ENCODE results near the gene GLB1L3. TPM values are rescaled to one million over a fixed set of nuclear protein-coding genes. Genes with fewer than 3 reads are reported as not detected.
"Not testable (repeated sequence)": the region's sequence is repeated elsewhere in the genome, so short reads cannot be mapped to it uniquely, and the experiment has no call there.

The GLB1L3 gene
- total RNA-seq, 2 donors from 2014 or later, result 7.3 to 19.3 TPM

GRCh38 chr11:134284349-134284748 lies 8.2 kb downstream of the GLB1L3 start:
- peaks cover 0 to 10% of the 10 kb centered on the region in 2 donors for H3K36me3 Mint-ChIP-seq
- H3K9me3 Mint-ChIP-seq; DNase-seq (ENCODE audit: low spot score in 2 of 2); ATAC-seq: not testable (repeated sequence)
- H3K27ac Mint-ChIP-seq, result peak overlapping the region in 1 of 2 donors; percentile 14

DNA sequence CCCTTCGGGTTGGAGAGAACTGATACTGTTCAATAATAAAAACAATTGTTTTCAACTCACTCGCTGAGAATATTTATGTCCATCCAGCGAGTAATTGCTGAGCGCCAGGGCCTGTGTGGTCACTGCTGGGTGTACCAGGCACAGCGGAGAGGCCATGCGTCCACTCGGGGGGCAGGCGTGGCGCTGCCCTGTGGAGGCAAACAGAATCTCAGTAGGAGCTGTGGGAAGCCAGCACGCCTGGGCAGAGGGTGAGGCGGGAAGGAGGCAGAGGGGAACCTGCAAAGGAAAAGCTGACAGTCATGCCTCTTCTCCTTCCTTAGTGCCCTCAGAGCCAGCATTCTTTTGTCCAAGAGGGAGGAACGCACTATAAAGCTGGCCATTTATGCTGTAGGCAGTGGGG lies 11.4 kb downstream of the GLB1L3 start:
- no peak overlapping the region for H3K27ac Mint-ChIP-seq
- H3K36me3 Mint-ChIP-seq, result peaks cover 0 to 10% of the 10 kb centered on the region in 2 donors
- no peaks in the 10 kb centered on the region for H3K9me3 Mint-ChIP-seq
- ATAC-seq (no peak), DNase-seq (ENCODE audit: low spot score in 2 of 2) (no peak)

DNA sequence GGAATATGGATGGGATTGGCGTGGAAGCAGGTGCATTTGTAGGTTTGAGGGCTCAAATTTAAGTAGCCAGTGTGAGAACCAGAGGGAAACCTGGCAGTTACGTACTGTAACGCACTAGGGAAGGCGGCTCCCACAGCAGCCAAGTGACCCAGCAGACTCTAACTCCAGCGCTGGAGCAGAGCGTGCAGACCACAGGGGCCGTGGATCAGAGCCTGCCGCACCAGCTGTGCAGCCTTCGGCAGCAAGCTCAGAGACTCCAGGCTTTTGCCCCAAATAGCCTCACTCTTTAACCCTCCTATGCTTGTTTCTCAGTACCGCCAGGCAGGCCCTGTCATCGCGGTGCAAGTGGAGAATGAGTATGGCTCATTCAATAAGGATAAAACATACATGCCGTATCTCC lies 12.3 kb downstream of the GLB1L3 start:
- H3K27ac Mint-ChIP-seq, result no peak overlapping the region
- ATAC-seq (no peak), DNase-seq (ENCODE audit: low spot score in 2 of 2) (no peak)
- no peaks in the 10 kb centered on the region for H3K9me3 Mint-ChIP-seq
- H3K36me3 Mint-ChIP-seq, result peaks cover 0 to 10% of the 10 kb centered on the region in 2 donors

GRCh38 chr11:134289167-134289566 lies 13.0 kb downstream of the GLB1L3 start:
- Mint-ChIP-seq H3K27ac (peak overlapping the region in 1 of 2 donors; percentile 47), H3K36me3 (peaks cover 0 to 3% of the 10 kb centered on the region in 2 donors), H3K9me3 (no peaks in the 10 kb centered on the region)
- ATAC-seq (no peak), DNase-seq (ENCODE audit: low spot score in 2 of 2) (no peak)

- Mint-ChIP-seq H3K36me3 (no peaks in the 10 kb centered on the region), H3K27ac (no peak overlapping the region), H3K9me3 (no peaks in the 10 kb centered on the region)
- ATAC-seq, result no peak
- no peak for DNase-seq (ENCODE audit: low spot score in 2 of 2)
Measured at GRCh38 chr11:134289789-134290188, 13.6 kb downstream of the GLB1L3 start.

DNA sequence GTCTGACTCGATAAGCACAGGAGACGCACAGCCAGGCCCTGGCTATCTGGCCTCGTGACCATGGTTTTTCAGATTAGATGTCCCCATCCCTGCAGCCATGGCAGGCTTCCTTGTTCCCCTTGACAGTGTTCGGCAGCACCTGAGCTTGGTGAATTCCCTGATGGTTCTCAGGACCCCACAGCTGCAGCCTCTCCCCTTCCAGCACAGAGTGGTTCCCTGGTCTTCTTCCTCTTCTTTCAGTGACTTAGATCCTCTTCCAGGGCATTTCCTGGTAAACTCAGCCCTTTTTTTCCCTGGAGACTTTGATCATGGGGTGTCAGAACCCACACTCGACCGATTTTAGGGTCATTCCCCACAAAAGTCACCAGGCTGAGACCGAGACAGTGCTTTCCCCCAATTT lies 14.5 kb downstream of the GLB1L3 start:
- H3K9me3 Mint-ChIP-seq, result no peaks in the 10 kb centered on the region
- DNase-seq (ENCODE audit: low spot score in 2 of 2) (no peak), ATAC-seq (no peak)
- H3K27ac Mint-ChIP-seq, result no peak overlapping the region
- H3K36me3 Mint-ChIP-seq, result no peaks in the 10 kb centered on the region

- no peak overlapping the region for H3K27ac Mint-ChIP-seq
- DNase-seq (ENCODE audit: low spot score in 2 of 2), result no peak
- H3K36me3 Mint-ChIP-seq, result no peaks in the 10 kb centered on the region
- no peak for ATAC-seq
- no peaks in the 10 kb centered on the region for H3K9me3 Mint-ChIP-seq
Measured at GRCh38 chr11:134291196-134291595, 15.0 kb downstream of the GLB1L3 start.

DNA sequence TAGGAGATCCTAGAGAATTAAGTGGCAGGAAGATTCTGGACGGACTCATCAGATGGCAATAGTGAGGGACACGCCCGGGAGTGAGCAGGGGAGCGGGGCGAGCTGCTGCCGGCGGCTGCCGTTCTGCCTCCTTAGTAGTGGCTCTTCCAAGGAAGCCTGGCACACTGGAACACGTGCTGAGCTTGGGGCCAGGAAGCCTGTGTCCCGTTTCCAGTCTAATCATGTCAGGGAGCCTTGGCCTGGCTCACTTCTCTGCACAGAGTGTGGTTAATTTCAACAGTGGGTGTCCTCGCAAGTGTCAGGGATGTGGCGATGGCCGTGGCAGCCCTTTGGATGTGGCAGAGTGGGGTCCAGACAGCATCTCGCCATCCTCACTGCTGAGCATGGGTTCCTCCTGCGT lies 16.5 kb downstream of the GLB1L3 start:
- DNase-seq (ENCODE audit: low spot score in 2 of 2) (no peak), ATAC-seq (no peak)
- Mint-ChIP-seq H3K27ac (no peak overlapping the region), H3K36me3 (no peaks in the 10 kb centered on the region), H3K9me3 (no peaks in the 10 kb centered on the region)

DNA sequence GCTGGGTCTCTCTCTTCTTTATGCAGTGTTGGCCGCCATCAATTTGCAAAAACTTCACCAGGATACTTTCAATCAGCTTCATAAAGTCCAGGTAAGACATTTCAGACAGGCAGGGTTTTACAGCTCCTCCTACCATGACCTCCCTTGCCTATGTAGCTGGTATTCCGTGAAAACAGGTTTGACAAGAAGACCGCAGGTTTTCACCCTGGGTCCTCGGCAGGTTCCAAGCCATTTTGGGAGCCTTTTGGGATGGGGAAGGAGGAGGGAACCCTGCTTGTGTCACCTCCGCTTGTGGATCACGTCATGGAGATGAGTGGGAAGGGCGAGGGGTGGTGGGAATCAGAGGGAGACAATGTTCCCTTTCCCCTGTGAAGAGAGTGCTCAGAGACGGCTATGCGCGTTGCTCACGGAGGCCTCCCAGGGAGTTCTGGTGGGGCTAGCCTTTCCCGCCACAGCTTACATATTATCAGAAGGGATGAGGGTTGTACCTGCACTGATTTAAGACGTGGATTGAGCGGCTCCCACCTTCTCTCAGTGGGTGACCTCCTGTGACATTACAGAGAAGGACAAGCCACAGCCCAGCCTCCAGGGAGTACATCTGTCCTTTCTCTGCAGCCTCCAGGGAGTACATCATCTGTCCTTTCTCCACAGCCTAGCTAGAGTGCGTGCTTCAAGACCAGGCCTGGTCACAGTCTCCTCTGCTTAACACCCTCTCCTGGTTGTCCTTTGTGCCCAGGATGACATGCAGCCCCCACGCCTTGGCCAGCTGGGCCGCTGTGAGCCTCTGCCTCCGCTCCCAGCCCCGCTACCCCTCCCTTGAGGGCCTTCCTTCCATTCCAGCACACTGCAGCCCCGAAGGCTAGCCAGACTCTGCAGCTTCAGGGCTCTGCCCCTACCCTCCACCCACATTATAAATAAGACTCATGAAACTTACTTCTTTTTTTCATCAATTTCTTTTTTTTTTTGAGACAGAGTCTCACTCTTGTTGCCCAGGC lies 17.2 kb downstream of the GLB1L3 start:
- peak overlapping the region in 1 of 2 donors; percentile 29 for H3K27ac Mint-ChIP-seq
- no peaks in the 10 kb centered on the region for H3K36me3 Mint-ChIP-seq
- DNase-seq (ENCODE audit: low spot score in 2 of 2) (no peak), ATAC-seq (no peak)
- no peaks in the 10 kb centered on the region for H3K9me3 Mint-ChIP-seq

- DNase-seq (ENCODE audit: low spot score in 2 of 2), result no peak
- Mint-ChIP-seq H3K9me3 (no peaks in the 10 kb centered on the region), H3K36me3 (no peaks in the 10 kb centered on the region), H3K27ac (no peak overlapping the region)
- peak in 1 of 2 donors; percentile 66 for ATAC-seq
Measured at GRCh38 chr11:134294664-134295063, 18.5 kb downstream of the GLB1L3 start.

GRCh38 chr11:134312223-134312622 lies 36.0 kb downstream of the GLB1L3 start:
- ATAC-seq, result no peak
- DNase-seq (ENCODE audit: low spot score in 2 of 2), result no peak
- H3K36me3 Mint-ChIP-seq, result peaks cover 6 to 16% of the 10 kb centered on the region in 2 donors
- peak overlapping the region; percentile 11 for H3K27ac Mint-ChIP-seq
- peaks cover 0 to 12% of the 10 kb centered on the region in 2 donors for H3K9me3 Mint-ChIP-seq

DNA sequence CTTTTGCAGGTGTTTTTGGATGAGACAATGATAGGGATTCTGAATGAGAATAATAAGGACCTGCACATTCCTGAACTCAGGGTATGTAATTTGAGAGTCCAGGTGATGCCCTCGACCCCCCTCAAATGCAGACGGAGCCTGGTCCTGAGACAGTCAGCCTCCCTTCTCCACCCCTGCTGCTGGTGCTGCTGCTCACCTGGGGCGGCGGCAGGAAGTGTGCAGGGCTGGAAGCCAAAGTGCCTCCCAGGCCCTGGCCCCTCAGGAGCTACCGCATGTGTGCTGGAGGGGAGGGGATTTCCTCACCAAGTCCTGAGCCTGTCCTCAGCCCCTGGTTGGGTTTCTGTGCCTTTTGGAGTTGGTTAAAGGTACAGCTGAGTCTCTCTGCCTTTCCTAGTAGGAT lies 36.6 kb downstream of the GLB1L3 start:
- Mint-ChIP-seq H3K27ac (no peak overlapping the region), H3K9me3 (peaks cover 2 to 8% of the 10 kb centered on the region in 2 donors), H3K36me3 (peaks cover 4 to 12% of the 10 kb centered on the region in 2 donors)
- ATAC-seq (no peak), DNase-seq (ENCODE audit: low spot score in 2 of 2) (no peak)

DNA sequence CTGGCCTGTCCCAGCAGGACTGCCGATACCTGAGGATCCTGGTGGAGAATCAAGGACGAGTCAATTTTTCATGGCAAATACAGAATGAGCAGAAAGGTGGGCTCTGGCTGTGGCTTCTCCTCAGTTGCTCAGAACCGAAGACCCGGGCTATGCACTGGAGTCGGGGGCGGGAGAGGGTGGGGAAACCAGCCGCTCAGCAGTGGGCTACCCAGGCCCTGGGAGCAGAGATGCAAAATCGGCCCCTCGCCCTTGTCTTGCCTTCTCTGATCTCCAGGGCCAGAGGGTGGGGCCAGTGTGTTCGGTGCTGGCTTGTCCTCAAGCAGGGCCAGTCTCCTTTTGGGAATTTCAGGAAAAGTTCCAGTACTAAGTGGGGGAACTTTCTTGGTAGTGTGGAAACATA lies 37.2 kb downstream of the GLB1L3 start:
- DNase-seq (ENCODE audit: low spot score in 2 of 2), result no peak
- H3K27ac Mint-ChIP-seq, result no peak overlapping the region
- peaks cover 6% of the 10 kb centered on the region in 2 donors for H3K9me3 Mint-ChIP-seq
- ATAC-seq, result no peak
- peaks cover 9 to 10% of the 10 kb centered on the region in 2 donors for H3K36me3 Mint-ChIP-seq

DNA sequence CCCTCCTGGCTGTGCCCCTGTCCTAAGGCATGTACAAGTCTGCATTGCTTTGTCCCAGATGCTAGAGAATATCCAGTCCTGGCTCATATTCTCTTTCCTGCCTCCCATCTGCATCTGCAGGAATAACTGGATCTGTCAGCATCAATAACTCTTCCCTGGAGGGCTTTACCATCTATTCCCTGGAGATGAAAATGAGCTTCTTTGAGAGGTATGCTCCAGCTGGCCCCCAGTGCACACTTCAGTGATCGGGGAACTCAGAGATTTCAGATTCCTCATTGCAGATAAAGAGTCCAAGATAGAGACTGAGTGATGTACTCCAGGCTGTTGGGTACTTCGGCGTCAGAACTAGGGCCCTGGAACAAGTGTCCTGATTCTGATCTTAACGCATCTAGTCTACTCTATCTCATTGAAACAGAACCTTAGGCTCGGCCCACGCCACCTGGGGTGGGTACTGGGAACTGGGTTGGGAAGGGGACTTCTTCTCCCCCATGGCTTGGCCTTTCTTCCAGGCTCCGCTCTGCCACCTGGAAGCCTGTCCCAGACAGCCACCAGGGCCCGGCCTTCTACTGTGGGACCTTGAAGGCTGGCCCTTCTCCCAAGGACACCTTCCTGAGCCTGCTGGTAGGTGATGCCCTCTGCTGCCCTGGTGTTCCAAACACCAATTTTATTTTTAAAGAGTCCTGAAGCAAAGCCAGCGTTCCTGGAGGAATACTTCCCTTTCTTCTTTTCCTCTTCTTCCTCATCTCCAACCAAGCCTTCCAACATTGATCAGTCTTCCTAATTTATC lies 37.8 kb downstream of the GLB1L3 start:
- DNase-seq (ENCODE audit: low spot score in 2 of 2), result no peak
- Mint-ChIP-seq H3K27ac (no peak overlapping the region), H3K36me3 (peaks cover 12 to 16% of the 10 kb centered on the region in 2 donors), H3K9me3 (peaks cover 6% of the 10 kb centered on the region in 2 donors)
- no peak for ATAC-seq

DNA sequence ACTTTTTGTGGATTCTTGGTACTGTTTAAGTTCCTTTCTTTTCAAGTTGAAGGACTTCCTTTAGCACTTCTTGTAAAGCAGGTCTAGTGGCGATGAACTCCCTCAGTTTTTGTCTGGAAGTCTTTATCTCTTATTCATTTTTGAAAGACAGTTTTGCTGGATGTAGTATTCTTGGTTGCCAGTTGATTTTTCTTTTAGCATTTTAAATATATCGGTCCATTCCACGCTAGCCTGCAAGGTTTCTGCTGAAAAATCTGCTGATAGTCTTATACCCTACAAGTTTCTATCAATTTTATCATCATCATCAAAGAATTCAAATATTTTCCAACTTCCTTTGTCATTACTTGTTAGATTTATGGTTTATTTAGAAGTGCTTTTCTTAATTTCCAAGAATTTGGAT lies 40.9 kb downstream of the GLB1L3 start:
- H3K36me3 Mint-ChIP-seq, result peaks cover 24 to 35% of the 10 kb centered on the region in 2 donors
- DNase-seq (ENCODE audit: low spot score in 2 of 2), result no peak
- no peak overlapping the region for H3K27ac Mint-ChIP-seq
- peaks cover 12 to 14% of the 10 kb centered on the region in 2 donors for H3K9me3 Mint-ChIP-seq
- no peak for ATAC-seq

- Mint-ChIP-seq H3K9me3 (peaks cover 12 to 14% of the 10 kb centered on the region in 2 donors), H3K36me3 (peaks cover 24 to 35% of the 10 kb centered on the region in 2 donors)
- not testable (repeated sequence) for ATAC-seq; DNase-seq (ENCODE audit: low spot score in 2 of 2); H3K27ac Mint-ChIP-seq
Measured at GRCh38 chr11:134321373-134321772, 45.2 kb downstream of the GLB1L3 start.

- ATAC-seq (no peak), DNase-seq (ENCODE audit: low spot score in 2 of 2) (no peak)
- H3K27ac Mint-ChIP-seq, result no peak overlapping the region
- H3K9me3 Mint-ChIP-seq, result peaks cover 9 to 12% of the 10 kb centered on the region in 2 donors
- peaks cover 24 to 26% of the 10 kb centered on the region in 2 donors for H3K36me3 Mint-ChIP-seq
Measured at GRCh38 chr11:134322553-134322952, 46.4 kb downstream of the GLB1L3 start.

Data from activated naive CD4-positive, alpha-beta T cell treated with anti-CD3 and anti-CD28 coated beads, Interleukin-2, amount 50 U/mL, for 72 hours (primary cell).